ENCODE results near the gene TIGD4.
"Not testable (repeated sequence)": the region's sequence is repeated elsewhere in the genome, so short reads cannot be mapped to it uniquely, and the experiment has no call there.

DNA sequence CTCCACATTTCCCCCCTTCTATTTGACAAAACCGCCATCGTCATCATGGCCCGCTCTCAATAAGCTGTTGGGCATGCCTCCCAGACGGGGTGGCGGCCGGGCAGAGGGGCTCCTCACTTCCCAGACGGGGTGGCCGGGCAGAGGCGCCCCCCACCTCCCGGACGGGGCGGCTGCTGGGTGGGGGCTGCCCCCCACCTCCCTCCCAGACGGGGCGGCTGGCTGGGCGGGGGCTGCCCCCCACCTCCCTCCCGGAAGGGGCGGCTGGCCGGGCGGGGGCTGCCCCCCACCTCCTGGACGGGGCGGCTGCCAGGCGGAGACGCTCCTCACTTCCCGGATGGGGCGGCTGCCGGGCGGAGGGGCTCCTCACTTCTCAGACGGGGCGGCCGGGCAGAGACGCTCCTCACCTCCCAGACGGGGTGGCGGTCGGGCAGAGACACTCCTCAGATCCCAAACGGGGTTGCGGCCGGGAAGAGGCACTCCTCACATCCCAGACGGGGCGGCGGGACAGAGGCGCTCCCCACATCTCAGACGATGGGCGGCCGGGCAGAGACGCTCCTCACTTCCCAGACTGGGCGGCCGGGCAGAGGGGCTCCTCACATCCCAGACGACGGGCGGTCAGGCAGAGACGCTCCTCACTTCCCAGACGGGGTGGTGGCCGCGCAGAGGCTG is 14.3 kb downstream of the TIGD4 start:
- TF ChIP-seq, protein P1, sequence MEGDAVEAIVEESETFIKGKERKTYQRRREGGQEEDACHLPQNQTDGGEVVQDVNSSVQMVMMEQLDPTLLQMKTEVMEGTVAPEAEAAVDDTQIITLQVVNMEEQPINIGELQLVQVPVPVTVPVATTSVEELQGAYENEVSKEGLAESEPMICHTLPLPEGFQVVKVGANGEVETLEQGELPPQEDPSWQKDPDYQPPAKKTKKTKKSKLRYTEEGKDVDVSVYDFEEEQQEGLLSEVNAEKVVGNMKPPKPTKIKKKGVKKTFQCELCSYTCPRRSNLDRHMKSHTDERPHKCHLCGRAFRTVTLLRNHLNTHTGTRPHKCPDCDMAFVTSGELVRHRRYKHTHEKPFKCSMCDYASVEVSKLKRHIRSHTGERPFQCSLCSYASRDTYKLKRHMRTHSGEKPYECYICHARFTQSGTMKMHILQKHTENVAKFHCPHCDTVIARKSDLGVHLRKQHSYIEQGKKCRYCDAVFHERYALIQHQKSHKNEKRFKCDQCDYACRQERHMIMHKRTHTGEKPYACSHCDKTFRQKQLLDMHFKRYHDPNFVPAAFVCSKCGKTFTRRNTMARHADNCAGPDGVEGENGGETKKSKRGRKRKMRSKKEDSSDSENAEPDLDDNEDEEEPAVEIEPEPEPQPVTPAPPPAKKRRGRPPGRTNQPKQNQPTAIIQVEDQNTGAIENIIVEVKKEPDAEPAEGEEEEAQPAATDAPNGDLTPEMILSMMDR (IDR thresholded peaks at IDR 0.05; ENCODE audit: low read depth, low read length, poor library complexity, severe bottlenecking) = not testable (repeated sequence)
- not testable (repeated sequence) for TF ChIP-seq EZH2phosphoT487 (IDR thresholded peaks at IDR 0.05; ENCODE audit: borderline replicate concordance, low read length)
